ENCODE results near the gene TMC6.

Gene TMC6

DNA sequence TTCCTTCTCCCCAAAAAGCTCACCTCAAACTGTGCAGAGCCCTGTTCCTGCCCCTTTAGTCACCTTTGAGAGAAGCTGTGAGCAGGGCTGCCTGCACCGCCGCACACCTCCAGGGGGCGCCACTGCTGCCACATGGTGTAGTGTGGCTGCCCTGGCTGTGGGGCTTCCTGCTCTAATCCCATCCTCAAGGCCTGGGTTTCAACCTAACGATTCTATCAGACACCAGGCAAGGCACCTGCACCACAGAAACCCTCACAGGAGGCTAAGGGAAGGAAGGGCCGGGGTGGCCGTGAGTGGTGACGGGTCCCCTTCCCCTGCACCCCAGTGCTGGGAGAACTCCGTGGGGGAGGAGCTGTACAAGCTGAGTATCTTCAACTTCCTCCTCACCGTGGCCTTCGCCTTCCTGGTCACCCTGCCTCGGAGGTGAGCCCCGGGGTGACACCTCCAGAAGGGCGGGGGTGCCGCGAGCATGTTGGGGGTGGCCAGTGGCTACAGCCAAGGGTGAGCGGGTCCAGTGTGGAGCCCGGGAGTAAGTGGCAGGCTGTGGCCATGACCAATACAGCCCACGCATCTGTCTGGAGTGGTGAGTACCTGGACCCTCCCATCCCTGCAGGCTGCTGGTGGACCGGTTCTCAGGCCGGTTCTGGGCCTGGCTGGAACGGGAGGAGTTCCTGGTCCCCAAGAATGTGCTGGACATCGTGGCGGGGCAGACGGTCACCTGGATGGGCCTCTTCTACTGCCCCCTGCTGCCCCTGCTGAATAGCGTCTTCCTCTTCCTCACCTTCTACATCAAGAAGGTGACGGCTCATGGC is 9.0 kb upstream of the TMC6 start:
- no peak for DNase-seq (ENCODE audit: low read depth)
- TF ChIP-seq, protein P1, sequence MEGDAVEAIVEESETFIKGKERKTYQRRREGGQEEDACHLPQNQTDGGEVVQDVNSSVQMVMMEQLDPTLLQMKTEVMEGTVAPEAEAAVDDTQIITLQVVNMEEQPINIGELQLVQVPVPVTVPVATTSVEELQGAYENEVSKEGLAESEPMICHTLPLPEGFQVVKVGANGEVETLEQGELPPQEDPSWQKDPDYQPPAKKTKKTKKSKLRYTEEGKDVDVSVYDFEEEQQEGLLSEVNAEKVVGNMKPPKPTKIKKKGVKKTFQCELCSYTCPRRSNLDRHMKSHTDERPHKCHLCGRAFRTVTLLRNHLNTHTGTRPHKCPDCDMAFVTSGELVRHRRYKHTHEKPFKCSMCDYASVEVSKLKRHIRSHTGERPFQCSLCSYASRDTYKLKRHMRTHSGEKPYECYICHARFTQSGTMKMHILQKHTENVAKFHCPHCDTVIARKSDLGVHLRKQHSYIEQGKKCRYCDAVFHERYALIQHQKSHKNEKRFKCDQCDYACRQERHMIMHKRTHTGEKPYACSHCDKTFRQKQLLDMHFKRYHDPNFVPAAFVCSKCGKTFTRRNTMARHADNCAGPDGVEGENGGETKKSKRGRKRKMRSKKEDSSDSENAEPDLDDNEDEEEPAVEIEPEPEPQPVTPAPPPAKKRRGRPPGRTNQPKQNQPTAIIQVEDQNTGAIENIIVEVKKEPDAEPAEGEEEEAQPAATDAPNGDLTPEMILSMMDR (IDR thresholded peaks at IDR 0.05; ENCODE audit: low read depth, low read length, missing control alignments) = peak; percentile 80
- H3K4me3 ChIP-seq (ENCODE audit: low read depth, low read length) = no peak overlapping the region

DNA sequence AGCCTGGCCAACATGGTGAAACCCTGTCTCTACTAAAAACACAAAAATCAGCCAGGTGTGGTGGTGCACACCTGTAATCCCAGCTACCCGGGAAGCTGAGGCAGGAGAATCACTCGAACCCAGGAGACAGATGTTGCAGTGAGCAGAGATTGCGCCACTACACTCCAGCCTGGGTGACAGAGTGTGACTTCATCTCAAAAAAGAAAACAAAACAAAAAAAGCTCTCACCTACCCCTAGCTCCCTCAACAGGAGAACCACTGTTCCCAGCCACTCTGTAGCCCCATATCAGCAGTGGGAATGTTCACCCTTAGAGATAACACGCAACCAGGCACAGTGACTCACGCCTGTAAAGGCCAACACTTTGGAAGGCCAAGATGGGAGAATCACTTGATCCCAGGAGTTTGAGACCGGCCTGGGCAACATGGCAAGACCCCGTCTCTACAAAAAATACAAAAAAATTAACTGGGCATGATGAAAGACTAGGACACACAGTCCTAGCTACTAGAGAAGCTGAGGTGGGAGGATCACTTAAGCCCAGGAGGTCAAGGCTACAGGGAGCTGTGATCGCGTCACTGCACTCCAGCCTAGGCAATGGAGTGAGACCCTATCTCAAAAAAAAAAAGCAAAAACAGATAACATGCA is 7.4 kb upstream of the TMC6 start:
- H3K4me3 ChIP-seq (ENCODE audit: low read depth, low read length) = no peak overlapping the region
- TF ChIP-seq, protein P1 (IDR thresholded peaks at IDR 0.05; ENCODE audit: low read depth, low read length, missing control alignments) = no peak
- no peak for DNase-seq (ENCODE audit: low read depth)

DNA sequence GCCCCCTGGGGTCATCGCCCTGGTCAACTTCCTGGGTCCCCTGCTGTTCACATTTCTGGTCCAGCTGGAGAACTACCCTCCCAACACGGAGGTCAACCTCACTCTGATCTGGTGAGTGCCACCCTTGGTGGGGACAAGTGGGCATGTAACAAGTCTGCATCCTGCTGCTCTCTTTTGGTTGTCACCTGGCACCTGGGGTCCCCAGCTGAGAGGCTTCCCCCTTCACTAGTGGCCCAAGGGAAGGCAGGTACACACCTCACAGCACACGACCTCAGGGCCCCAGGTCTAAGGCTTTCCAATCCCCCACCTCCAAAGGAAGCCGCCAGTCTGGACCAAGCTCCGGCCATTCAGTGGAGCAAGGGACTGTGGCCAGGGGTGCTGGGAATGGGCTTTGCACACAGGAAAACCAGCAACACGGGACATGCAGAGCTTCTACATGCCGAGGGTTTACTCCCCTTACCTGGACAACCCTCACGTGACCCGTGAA is 6.4 kb upstream of the TMC6 start:
- DNase-seq (ENCODE audit: low read depth) = no peak
- TF ChIP-seq, protein P1 (IDR thresholded peaks at IDR 0.05; ENCODE audit: low read depth, low read length, missing control alignments) = no peak
- no peak overlapping the region for H3K4me3 ChIP-seq (ENCODE audit: low read depth, low read length)

DNA sequence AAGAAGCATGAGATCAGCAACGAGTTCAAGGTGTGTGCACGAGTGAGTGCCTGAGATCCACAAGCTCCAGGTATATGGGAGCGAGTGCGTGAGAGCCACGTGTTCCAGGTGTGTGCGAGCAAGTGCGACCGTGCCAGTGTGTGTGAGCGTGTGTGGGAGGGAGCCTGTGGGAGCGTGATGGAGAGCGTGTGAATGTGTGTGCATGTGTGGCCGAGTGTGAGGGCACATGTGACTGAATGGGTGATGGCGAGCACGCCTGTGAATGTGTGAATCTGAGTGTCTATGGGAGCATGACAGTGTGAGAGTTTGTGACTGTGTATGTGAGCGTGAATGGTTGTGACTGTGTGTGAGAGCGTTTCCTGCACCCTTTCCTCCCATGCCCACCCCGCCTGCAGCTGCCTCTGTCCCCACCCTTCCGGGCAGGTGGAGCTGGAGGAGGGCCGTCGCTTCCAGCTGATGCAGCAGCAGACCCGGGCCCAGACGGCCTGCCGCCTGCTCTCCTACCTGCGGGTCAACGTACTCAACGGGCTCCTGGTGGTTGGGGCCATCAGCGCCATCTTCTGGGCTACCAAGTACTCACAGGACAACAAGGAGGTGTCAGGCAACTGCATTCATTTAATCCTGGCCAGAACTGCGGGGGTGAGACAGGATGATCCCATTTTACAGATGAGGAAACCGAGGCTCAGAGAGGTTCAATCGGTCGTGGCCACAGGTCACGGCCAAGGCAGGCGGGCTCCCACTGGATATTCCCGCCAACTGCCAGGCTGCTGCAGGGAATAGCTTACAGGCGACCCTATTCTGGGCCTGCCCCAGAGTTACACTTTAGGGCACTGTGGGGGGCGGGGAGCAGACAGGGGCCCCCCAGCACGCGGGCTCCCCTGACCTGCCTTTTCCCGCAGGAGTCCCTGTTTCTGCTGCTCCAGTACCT is 5.7 kb upstream of the TMC6 start:
- H3K4me3 ChIP-seq (ENCODE audit: low read depth, low read length) = peak overlapping the region; percentile 82
- TF ChIP-seq, protein P1 (IDR thresholded peaks at IDR 0.05; ENCODE audit: low read depth, low read length, missing control alignments) = peak; percentile 78
- DNase-seq (ENCODE audit: low read depth) = no peak

DNA sequence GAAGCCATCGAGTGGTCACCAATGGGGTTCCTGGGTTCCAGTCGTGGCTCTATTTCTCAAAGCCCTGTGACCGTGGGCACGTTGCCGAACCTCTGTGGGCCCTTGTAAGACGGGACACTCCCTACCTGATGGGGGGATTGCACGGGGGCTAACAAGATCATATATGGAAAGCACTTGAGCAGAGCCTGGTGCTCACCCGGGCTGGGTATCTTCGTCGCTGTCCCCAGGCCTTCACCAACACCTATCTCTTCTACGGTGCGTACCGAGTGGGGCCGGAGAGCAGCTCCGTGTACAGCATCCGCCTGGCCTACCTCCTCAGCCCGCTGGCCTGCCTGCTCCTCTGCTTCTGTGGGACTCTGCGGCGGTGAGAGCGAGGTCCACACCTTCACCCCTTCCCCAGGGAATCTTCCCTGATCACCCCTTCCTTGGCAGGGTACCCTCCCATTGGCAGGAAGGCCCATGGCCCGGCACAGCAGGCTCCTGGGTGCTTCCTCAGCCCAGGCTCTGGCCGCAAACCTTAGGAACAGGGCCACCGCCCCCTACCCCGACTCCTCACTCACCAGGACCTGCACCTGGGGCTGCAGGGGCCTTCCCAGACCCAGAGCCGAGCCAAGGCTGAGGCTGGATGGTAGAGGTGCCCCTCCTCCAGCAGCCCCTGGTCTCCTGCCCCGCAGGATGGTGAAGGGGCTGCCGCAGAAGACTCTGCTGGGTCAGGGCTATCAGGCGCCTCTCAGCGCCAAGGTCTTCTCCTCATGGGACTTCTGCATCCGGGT is 4.8 kb upstream of the TMC6 start:
- TF ChIP-seq, protein P1 (IDR thresholded peaks at IDR 0.05; ENCODE audit: low read depth, low read length, missing control alignments) = no peak

DNA sequence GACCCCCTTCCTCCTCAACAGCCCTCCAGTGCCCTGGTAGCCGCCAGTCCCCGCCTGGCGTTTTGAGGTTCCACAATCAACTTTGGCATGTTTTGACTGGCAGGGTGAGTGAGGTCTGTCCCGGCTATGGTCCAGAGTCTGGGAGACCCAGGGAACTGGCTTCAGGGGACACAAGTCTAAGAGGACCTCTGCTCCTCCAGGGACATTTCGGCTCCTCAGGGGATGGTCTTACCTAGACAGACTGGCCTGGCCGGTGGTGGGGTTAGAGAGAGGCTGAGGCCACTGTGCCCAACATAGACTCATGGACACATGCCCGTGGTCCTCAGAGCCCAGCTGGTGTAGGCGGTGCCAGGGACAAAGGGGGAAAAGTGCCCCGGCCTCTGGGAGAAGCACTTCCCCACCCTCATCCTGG is 4.2 kb upstream of the TMC6 start:
- no peak for DNase-seq (ENCODE audit: low read depth)
- TF ChIP-seq, protein P1 (IDR thresholded peaks at IDR 0.05; ENCODE audit: low read depth, low read length, missing control alignments) = no peak
- peak overlapping the region; percentile 82 for H3K4me3 ChIP-seq (ENCODE audit: low read depth, low read length)

More for the DNA sequence above, 4.8 kb upstream of the TMC6 start:
- no peak for DNase-seq (ENCODE audit: low read depth)
- H3K4me3 ChIP-seq (ENCODE audit: low read depth, low read length) = peak overlapping the region; percentile 82
